Colonic mucosa (tissue), 4 donors: Measurements from ENCODE around the gene GAS2L2. TPM values are rescaled to one million over a fixed set of nuclear protein-coding genes. Genes with fewer than 3 reads are reported as not detected.

Experiments used
- DNase-seq: peaks from one replicate; pipeline ENCODE4 v3.0.0-alpha.2; 2020
- H3K27ac ChIP-seq: fragments of 200-600 bp; one replicate; pipeline ENCODE4 v1.8.0; 2021
- H3K27me3 ChIP-seq: fragments of 200-600 bp; one replicate; pipeline ENCODE4 v1.8.0; 2021
- H3K36me3 ChIP-seq: fragments of 200-600 bp; one replicate; pipeline ENCODE4 v1.8.0; 2021
- H3K4me1 ChIP-seq: fragments of 200-600 bp; one replicate; pipeline ENCODE4 v1.8.0; 2021; ENCODE audit warnings: mild to moderate bottlenecking
- H3K4me3 ChIP-seq: fragments of 200-600 bp; one replicate; pipeline ENCODE4 v1.8.0; 2021
- H3K9ac ChIP-seq, 2 donors: one replicate each; pipeline ENCODE4 v1.7.0; 2013; ENCODE audit warnings: control low read depth in 2 of 2, low read depth in 2 of 2, low read length in 2 of 2
- H3K9me3 ChIP-seq: fragments of 200-600 bp; one replicate; pipeline ENCODE4 v1.8.0; 2021
- intact Hi-C: fragments of 100-400 bp; cut with DNase I; formaldehyde crosslinking; loops from one replicate; pipeline ENCODE4 v1.14.1; 2022
- total RNA-seq, 2 donors: library from RNA; stranded (reverse); fragmentation: NEBNext Ultra II Directional in 1 of 2; extraction: Animal tissue kit (Norgen Biotek cat#: 25700) in 1 of 2; gene quantifications; one replicate each; pipeline ENCODE4 v1.2.1, GENCODE V29; 2021
- TF ChIP-seq, protein P1 (sequence below): fragments of 200-600 bp; IDR thresholded peaks from one replicate; pipeline ENCODE4 v1.8.0; 2022; ENCODE audit warnings: antibody characterized with exemption, mild to moderate bottlenecking
- donor health status: healthy.
- donor health status: DM: no; HTN: no; CAD: no.
- donor health status: DM: no; HTN: no; CAD: no.

Gene GAS2L2
- total RNA-seq, 2 donors from 2014 or later: 0.15 TPM; not detected in 1

DNA sequence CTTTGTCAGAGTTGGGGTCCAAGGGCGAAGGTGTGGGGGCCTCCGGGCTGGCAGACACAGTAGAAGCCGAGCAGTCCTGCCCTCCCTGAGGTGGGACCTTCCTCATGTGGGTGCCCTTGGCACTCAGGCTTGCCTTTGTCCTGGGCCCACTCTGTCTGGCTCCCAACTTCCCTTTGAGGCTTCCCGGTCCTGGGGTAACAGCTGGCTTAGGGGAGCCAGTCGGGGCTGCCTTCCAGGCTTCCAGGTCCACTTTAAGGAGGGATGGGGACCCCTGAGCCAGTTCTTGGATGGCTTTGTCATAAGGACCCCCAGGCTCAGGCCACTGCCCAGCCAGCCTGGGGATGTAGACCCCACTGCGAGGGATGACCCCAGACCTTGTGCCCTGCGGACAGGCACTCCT is 7.8 kb downstream of the GAS2L2 start:
- H3K9me3 ChIP-seq: no peaks in the 10 kb centered on the region
- no peak for DNase-seq
- H3K4me1 ChIP-seq: peaks cover 3% of the 10 kb centered on the region
- no peak overlapping the region for H3K27ac ChIP-seq
- no peak overlapping the region for H3K4me3 ChIP-seq
- H3K9ac ChIP-seq: no peak overlapping the region
- TF ChIP-seq, protein P1, sequence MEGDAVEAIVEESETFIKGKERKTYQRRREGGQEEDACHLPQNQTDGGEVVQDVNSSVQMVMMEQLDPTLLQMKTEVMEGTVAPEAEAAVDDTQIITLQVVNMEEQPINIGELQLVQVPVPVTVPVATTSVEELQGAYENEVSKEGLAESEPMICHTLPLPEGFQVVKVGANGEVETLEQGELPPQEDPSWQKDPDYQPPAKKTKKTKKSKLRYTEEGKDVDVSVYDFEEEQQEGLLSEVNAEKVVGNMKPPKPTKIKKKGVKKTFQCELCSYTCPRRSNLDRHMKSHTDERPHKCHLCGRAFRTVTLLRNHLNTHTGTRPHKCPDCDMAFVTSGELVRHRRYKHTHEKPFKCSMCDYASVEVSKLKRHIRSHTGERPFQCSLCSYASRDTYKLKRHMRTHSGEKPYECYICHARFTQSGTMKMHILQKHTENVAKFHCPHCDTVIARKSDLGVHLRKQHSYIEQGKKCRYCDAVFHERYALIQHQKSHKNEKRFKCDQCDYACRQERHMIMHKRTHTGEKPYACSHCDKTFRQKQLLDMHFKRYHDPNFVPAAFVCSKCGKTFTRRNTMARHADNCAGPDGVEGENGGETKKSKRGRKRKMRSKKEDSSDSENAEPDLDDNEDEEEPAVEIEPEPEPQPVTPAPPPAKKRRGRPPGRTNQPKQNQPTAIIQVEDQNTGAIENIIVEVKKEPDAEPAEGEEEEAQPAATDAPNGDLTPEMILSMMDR: no peak
- peaks cover 35% of the 10 kb centered on the region for H3K27me3 ChIP-seq
- no peaks in the 10 kb centered on the region for H3K36me3 ChIP-seq
- intact Hi-C loops: loop anchor here (5.0 kb wide), 1 partner anchor 133 kb away; no protein-coding TSS in a partner anchor

DNA sequence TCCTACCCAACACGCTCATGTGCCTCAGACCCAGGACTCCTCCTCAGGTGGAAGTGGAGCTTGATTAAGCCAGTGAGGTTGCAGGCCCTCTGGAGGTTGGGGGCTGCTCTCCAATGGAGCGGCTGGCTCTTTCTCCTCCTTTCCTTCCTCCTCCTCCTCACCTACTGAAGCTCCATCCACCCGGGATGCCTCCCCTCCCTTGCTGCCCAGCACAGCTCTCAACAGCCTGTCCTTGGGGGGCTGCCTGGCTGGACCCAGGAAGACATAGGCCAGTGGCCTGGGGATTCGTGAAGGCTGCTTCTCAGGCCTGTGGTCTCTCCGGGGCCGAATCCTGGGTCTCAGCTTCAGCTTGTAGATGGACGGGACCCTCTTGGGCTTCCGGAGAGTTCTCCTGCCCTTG is 8.2 kb downstream of the GAS2L2 start:
- Histone ChIP-seq H3K27ac (no peak overlapping the region), H3K9ac (no peak overlapping the region), H3K27me3 (peaks cover 33% of the 10 kb centered on the region), H3K36me3 (no peaks in the 10 kb centered on the region), H3K4me1 (peaks cover 3% of the 10 kb centered on the region), H3K4me3 (no peak overlapping the region), H3K9me3 (no peaks in the 10 kb centered on the region)
- DNase-seq: no peak
- intact Hi-C loops: loop anchor here (5.0 kb wide), 1 partner anchor 133 kb away; no protein-coding TSS in a partner anchor
- TF ChIP-seq, protein P1: no peak

DNA sequence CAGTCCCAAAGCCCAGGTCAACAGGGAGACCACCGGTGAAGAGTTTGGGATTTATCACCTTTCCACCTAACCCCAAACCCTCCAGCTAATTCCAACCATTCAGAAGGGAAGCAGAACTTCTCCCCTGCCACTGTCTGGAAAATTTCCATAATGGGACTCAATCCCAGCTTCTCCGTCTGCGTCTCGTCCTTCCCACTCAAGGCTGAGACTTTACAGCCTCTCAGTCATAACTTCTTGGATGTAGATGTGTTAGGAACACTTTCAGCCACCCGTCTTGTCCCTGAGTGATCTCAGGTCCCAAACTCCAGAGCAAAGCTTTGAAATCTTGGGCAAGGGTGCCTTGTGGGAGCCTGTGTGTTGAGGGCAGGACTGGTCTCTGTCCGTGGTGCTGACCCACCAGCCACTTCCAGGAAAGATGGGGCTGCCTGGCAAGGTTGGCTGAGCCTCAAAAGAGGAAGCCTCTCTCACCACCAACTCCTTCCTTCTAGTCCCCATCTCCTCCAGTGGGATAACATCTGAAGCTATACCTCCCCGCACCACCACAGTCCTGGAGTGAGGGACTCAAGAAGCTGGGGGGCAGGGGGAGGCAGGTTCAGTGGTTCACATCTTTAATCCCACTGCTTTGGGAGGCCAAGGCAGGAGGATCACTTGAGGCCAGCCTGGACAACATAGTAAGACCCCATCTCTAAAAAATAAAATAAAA is 9.3 kb downstream of the GAS2L2 start:
- Histone ChIP-seq H3K27ac (no peak overlapping the region), H3K4me3 (no peak overlapping the region), H3K36me3 (no peaks in the 10 kb centered on the region), H3K9me3 (no peaks in the 10 kb centered on the region), H3K9ac (no peak overlapping the region), H3K4me1 (peaks cover 3% of the 10 kb centered on the region), H3K27me3 (peaks cover 23% of the 10 kb centered on the region)
- DNase-seq: no peak
- TF ChIP-seq, protein P1: no peak
- intact Hi-C loops: no loop called here

GRCh38 chr17:35742896-35743477 is 10.1 kb downstream of the GAS2L2 start:
- Histone ChIP-seq H3K9me3 (no peaks in the 10 kb centered on the region), H3K27me3 (peaks cover 19% of the 10 kb centered on the region), H3K4me3 (no peak overlapping the region), H3K27ac (no peak overlapping the region), H3K4me1 (peaks cover 3% of the 10 kb centered on the region), H3K9ac (no peak overlapping the region), H3K36me3 (no peaks in the 10 kb centered on the region)
- intact Hi-C loops: no loop called here
- TF ChIP-seq, protein P1: no peak
- no peak for DNase-seq

DNA sequence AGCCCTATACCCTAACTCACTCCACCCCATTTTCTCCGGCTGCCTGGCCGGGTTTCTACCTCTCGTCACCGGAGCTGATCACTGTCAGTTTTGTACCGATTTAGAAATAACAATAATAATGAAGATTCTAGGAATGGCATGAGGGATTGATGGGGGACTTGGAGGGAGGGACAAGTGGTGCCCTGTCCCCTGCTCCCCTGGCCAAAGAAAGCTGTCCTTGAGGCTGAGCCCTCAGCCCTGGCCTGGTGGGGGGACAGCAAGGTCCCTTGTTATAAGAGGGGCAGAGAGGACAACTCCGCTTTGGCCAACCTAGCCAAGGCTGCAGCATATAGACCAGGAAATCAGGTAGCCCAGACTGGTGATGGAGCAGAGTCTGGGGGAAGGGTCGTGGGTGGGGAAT is 10.5 kb downstream of the GAS2L2 start:
- Histone ChIP-seq H3K4me3 (no peak overlapping the region), H3K9me3 (no peaks in the 10 kb centered on the region), H3K4me1 (peaks cover 3% of the 10 kb centered on the region), H3K27me3 (peaks cover 18% of the 10 kb centered on the region), H3K27ac (no peak overlapping the region), H3K36me3 (no peaks in the 10 kb centered on the region), H3K9ac (no peak overlapping the region)
- TF ChIP-seq, protein P1: no peak
- DNase-seq: no peak
- intact Hi-C loops: no loop called here
